KOPT-K1 (cell line): ENCODE results near the gene ZBTB39.
"Not testable (repeated sequence)": the region's sequence is repeated elsewhere in the genome, so short reads cannot be mapped to it uniquely, and the experiment has no call there.

ENCODE experiments used
- H3K27ac ChIP-seq: fragments of 200-600 bp; sonication (generic); 2 replicates; pipeline ENCODE4 v1.5.1; 2016; ENCODE audit warnings: antibody characterized with exemption, mild to moderate bottlenecking, low read depth, low read length; ENCODE audit not compliant: poor library complexity, severe bottlenecking
- H3K36me3 ChIP-seq: fragments of 200-600 bp; sonication (generic); 2 replicates; pipeline ENCODE4 v1.5.1; 2017; ENCODE audit warnings: antibody characterized with exemption, mild to moderate bottlenecking, low read length, moderate library complexity; ENCODE audit not compliant: insufficient read depth
- H3K9me3 ChIP-seq: fragments of 200-600 bp; sonication (generic); 2 replicates; pipeline ENCODE4 v1.5.1; 2017; ENCODE audit warnings: antibody characterized with exemption, low read length, mild to moderate bottlenecking; ENCODE audit not compliant: insufficient read depth, poor library complexity, severe bottlenecking

The ZBTB39 gene

DNA sequence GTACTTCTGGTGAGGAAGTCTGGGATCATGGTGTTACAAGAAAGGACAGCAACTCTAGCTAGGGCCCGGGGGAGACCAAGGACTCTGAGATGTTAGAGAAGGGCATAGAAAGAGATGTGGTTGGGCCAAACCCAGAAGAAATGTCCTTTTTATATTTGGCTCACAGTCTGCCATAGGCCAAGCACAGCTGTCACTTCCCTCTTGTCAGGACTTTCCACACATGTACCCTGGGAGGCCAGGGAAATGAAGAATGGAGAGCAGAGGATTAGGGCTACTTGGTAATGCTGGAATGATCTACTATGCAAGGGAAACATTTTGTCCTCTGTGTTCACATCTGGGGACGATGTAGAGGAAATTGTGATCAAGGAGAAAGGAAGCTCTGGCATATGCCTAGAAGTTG is 34.4 kb upstream of the ZBTB39 start:
- no peak overlapping the region for H3K27ac ChIP-seq
- H3K36me3 ChIP-seq: no peaks in the 10 kb centered on the region
- no peaks in the 10 kb centered on the region for H3K9me3 ChIP-seq

DNA sequence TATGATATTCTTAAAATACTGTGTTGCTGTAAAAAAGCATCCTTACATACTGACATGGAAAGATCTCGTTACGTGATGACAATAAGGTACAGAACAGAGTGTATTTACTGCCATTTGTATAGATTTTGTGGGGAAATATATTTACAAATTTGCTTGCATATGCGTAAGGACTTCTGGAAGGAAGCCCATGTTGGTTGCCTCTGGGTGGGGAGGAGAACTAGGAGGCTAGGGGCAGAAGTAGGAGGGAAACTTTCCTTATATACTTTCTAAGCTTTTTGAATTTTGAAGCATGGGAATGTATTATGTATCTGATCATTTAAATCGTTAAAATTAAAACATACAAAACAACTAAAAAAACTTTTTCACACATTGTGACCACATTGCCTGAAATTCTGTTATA is 33.9 kb upstream of the ZBTB39 start:
- H3K9me3 ChIP-seq: no peaks in the 10 kb centered on the region
- no peaks in the 10 kb centered on the region for H3K36me3 ChIP-seq
- H3K27ac ChIP-seq: no peak overlapping the region

GRCh38 chr12:57039016-57039798 is 32.9 kb upstream of the ZBTB39 start:
- Histone ChIP-seq H3K36me3 (no peaks in the 10 kb centered on the region), H3K27ac (no peak overlapping the region), H3K9me3 (no peaks in the 10 kb centered on the region)

DNA sequence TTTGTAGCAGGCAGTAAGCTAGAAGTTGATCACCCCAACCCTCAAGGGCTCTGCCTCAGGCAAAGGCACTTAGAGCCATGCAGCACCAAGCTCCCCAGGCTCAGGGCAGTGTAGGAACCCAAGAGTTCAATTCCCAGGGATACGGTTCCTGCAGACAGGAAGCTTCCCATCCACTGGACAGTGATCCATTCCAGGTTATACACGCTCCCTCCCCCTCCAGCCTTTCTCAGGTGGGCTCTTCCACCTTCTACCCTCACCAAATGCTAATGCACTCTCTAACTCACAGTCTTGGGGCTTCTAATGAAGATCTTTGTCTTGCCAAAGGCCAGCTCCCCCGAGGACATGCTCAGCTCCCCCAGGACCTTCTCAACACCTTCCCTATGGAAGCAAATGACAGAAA is 30.9 kb upstream of the ZBTB39 start:
- no peaks in the 10 kb centered on the region for H3K36me3 ChIP-seq
- no peaks in the 10 kb centered on the region for H3K9me3 ChIP-seq
- H3K27ac ChIP-seq: no peak overlapping the region

DNA sequence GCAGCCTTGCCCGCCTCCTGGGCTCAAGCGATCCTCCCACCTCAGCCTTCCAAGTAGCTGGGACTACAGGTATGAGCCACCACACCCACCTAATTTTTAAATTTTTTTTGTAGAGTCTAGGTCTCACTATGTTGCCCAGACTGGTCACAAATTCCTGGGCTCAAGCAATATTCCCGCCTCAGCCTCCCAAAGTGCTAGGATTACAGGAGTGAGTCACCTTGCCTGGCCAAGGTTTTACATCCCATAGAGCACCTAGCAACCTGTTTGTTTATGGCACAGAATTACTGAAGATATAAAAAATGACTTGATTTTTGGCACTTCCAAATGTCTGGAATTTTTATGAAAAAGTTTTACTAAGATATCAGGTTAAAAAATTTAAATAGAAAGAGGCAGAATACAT is 27.1 kb upstream of the ZBTB39 start:
- Histone ChIP-seq H3K36me3 (no peaks in the 10 kb centered on the region), H3K27ac (no peak overlapping the region), H3K9me3 (no peaks in the 10 kb centered on the region)

DNA sequence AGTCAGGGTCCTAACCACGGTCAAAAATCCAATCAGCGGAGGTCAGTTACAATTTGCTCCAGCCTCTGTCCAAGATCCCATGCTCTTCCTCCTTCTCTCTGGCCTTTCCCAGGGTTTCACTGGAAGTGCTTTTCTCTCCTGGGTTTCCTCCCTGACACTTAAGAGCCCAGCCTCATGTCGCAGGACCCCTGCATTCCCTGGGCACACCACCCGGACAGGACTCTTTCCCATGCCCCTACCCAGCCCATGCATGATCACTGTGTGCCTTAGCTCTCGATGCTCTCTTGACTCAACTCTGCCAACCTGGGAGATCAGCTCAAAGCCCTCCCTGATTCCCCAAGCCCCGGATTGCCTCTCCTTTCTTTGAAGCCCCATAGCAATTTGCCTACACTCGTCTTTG is 25.4 kb upstream of the ZBTB39 start:
- H3K9me3 ChIP-seq: no peaks in the 10 kb centered on the region
- peak overlapping the region; percentile 54 for H3K27ac ChIP-seq
- H3K36me3 ChIP-seq: no peaks in the 10 kb centered on the region

DNA sequence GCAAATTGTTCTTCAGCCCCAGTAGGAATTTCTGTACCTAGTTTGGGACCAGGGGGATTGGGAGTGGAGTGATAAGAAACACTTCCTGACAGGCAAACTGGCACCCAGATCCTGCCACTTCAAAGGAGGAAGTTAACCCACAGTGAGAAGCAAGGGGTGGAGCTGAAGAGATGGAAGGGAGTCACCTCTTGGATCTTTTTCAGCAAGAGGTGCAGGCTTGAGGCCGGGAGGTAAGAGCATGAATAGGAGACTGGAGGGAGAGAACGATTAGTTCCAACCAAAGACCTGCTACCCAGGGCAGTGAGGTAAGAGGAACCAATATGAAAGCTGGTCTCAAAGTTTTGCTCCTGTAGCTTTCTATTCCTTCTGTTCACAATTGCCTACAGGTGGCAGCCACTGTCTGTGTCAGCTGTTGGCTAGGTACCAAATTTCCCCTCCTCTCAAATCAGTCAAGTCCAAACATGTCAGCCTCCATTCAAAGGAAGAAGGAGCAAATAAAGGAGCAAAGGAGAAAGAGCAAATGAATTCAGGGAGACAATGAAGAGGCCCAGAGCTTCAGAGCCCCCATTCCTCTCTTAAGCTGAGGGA is 24.9 kb upstream of the ZBTB39 start:
- Histone ChIP-seq H3K36me3 (no peaks in the 10 kb centered on the region), H3K9me3 (no peaks in the 10 kb centered on the region), H3K27ac (peak overlapping the region; percentile 54)

DNA sequence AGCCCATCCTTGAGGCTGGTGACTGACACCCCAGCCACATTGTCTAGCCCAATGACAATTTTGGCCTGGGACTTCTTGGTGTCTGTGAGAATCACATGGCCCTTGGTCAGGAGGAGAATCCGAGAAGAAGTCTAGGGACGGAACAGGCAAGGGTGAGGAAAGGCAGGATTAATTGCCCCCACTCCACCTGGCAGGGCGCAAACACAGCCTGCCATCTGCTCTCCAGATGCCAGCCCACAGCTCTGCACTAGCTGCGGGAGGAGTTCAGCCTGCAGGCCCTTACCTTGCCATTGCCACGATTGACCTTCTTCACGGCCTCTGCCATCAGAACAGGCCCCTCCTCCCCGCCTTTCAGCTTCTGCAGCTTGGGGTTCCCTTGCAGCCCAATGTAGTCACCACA is 23.1 kb upstream of the ZBTB39 start:
- Histone ChIP-seq H3K9me3 (no peaks in the 10 kb centered on the region), H3K36me3 (no peaks in the 10 kb centered on the region), H3K27ac (peak overlapping the region; percentile 54)

GRCh38 chr12:57027805-57028153 is 21.4 kb upstream of the ZBTB39 start:
- H3K27ac ChIP-seq: peak overlapping the region; percentile 54
- H3K9me3 ChIP-seq: no peaks in the 10 kb centered on the region
- no peaks in the 10 kb centered on the region for H3K36me3 ChIP-seq

GRCh38 chr12:57027011-57027804 is 20.9 kb upstream of the ZBTB39 start:
- Histone ChIP-seq H3K27ac (peak overlapping the region; percentile 54), H3K9me3 (no peaks in the 10 kb centered on the region), H3K36me3 (no peaks in the 10 kb centered on the region)

DNA sequence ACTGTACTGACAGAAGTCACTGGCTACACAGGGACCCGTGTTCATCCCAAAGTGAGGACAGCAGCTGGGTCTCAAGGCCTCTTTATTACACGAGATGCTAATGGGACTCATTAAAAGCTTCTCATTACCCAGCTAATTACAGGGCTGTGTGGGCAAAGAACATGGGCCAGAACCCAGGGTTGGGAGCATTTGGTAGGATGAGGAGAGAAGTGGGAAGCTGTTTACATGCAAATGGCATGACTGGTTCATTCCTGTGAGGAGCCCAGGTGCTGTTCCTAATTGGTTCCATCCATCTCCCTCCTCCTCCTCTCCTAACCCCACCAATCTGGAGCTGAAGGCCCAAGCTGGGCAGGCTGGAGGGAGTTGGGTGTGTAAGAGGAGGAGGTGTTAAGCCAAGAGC is 18.9 kb upstream of the ZBTB39 start:
- Histone ChIP-seq H3K9me3 (no peaks in the 10 kb centered on the region), H3K27ac (no peak overlapping the region), H3K36me3 (no peaks in the 10 kb centered on the region)

DNA sequence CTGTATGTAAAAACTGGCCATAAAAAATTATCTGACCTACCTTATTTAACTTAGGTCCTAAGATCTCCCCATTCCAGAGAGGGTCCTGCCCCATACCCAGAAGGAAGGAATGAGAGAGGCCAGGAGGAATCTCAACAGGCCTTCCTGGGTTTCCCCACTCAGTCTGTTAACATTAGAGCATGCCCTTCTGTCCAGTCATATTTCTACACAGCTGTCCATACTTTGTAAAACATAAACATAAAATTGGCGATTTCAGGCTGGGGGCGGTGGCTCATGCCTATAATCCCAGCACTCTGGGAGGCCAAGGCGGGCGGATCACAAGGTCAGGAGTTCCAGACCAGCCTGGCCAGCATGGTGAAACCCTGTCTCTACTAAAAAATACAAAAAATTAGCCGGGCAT is 16.0 kb upstream of the ZBTB39 start:
- not testable (repeated sequence) for H3K27ac ChIP-seq, H3K9me3 ChIP-seq, H3K36me3 ChIP-seq

DNA sequence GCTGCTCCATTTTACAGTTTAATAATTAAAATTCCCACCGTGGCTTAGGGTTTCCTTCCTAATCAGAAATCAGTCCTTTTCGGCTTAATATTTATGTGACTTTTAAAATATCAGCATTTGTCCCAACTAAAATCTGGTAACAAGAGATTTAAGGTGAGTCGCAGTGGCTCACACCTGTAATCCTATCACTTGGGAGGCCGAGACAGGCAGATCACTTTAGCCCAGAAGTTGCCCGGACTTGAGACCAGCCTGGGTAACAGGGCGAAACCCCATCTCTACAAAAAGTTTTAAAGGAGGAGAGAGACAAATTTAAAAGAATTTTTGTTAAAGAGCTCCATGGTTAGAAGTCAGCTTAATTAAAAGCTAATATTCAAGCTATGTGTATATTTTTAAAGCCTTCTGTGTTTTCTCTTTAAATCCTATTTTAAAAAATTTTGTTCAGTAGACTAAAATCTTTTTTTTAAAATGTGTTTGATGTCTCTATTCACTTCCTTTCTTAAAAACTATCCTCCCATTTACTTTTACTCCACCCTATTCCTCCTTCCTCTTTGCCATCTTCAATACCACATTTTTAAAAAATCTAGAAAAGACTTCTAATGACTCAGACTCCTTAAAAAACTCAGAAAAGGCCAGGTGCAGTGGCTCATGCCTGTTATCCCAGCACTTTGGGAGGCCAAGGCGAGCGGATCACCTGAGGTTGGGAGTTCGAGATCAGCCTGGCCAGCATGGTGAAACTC is 13.8 kb upstream of the ZBTB39 start:
- no peaks in the 10 kb centered on the region for H3K9me3 ChIP-seq

DNA sequence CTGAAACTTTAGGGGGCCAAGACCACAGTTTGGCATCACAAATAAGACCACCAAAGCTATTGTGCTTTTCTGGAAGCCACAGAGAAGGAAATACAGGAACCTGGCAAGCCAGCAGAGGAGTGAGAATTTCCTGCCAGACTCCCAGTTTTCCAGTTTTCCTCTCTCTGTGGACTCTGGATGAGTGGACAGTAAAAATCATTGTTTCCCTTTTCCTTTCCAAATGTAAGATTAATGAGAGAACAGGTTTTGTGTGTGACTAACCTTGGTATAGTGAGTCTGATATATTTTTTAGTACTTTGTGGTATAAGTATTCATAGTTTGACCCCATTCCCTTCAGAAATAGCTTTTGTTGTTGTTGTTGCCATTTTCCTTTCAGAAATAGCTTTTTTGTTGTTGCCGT is 12.6 kb upstream of the ZBTB39 start:
- no peaks in the 10 kb centered on the region for H3K36me3 ChIP-seq
- no peaks in the 10 kb centered on the region for H3K9me3 ChIP-seq
- no peak overlapping the region for H3K27ac ChIP-seq

More for the DNA sequence above, 13.8 kb upstream of the ZBTB39 start:
- no peaks in the 10 kb centered on the region for H3K36me3 ChIP-seq
- H3K27ac ChIP-seq: no peak overlapping the region

DNA sequence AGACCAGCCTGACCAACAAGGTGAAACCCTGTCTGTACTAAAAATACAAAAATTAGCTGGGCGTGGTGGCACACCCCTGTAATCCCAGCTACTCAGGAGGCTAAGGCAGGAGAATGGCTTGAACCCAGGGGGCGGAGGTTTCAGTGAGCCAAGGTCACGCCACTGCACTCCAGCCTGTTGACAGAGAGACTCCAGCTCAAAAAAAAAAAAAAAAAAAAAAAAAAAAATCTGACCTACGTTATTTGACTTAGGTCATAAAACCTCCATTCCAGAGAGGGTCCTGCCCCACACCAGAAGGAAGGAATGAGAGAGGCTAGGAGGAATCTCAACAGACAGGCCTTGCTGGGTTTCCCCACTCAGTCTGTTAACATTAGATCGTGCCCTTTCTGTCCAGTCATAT is 12.0 kb upstream of the ZBTB39 start:
- H3K27ac ChIP-seq, H3K9me3 ChIP-seq: not testable (repeated sequence)

More for the DNA sequence above, 12.0 kb upstream of the ZBTB39 start:
- H3K36me3 ChIP-seq: not testable (repeated sequence)
